PC-3 (cell line): ENCODE measurements around the gene YTHDC2. TPM values are rescaled to one million over a fixed set of nuclear protein-coding genes. Genes with fewer than 3 reads are reported as not detected.

Source experiments
- ATAC-seq: fragments of 200-7000 bp; cut with Tn5 transposase; 2 replicates; pipeline ENCODE4 v1.9.1; 2020; ENCODE audit warnings: mild to moderate bottlenecking, moderate library complexity
- BruUV-seq: library from RNA; stranded (reverse); fragments of 400-500 nt; replicated peaks from 2 replicates; lab custom pipeline; 2021; lab: Mats Ljungman, UMichigan
- CTCF ChIA-PET: fragments of 300-600 bp; sonication (Branson Sonifier 250); formaldehyde crosslinking; loops from one replicate; lab custom pipeline; 2022; ENCODE audit warnings: antibody characterized with exemption; lab: Charles Lee
- POLR2A ChIA-PET: fragments of 300-600 bp; sonication (Branson Sonifier 250); formaldehyde crosslinking; loops from one replicate; lab custom pipeline; 2022; ENCODE audit warnings: antibody characterized with exemption; ENCODE audit not compliant: unreplicated experiment; lab: Charles Lee
- DNase-seq: peaks from one replicate; pipeline ENCODE4 v3.0.0-alpha.2; 2015
- H2AFZ ChIP-seq: fragments of 300-600 bp; sonication (generic); 2 replicates; pipeline ENCODE4 v1.6.0; 2016; ENCODE audit warnings: antibody characterized with exemption, low read length
- H3F3A ChIP-seq: fragments of 300-600 bp; sonication (generic); one replicate; pipeline ENCODE4 v1.6.0; 2017; ENCODE audit warnings: antibody characterized with exemption, low read length, control low read depth, mild to moderate bottlenecking; ENCODE audit not compliant: unreplicated experiment
- H3K27ac ChIP-seq: fragments of 300-600 bp; sonication (generic); 2 replicates; pipeline ENCODE4 v1.5.1; 2016; ENCODE audit warnings: mild to moderate bottlenecking, low read length
- H3K27me3 ChIP-seq: fragments of 300-600 bp; sonication (generic); 2 replicates; pipeline ENCODE4 v1.6.1; 2016; ENCODE audit warnings: low read length, mixed read lengths
- H3K36me3 ChIP-seq: fragments of 300-600 bp; sonication (generic); 2 replicates; pipeline ENCODE4 v1.6.1; 2016; ENCODE audit warnings: low read depth, mixed run types, low read length, mixed read lengths
- H3K4me1 ChIP-seq: fragments of 300-600 bp; sonication (generic); 2 replicates; pipeline ENCODE4 v1.5.1; 2016; ENCODE audit warnings: low read length; ENCODE audit not compliant: insufficient read depth
- H3K4me2 ChIP-seq: fragments of 300-600 bp; sonication (generic); 2 replicates; pipeline ENCODE4 v1.6.0; 2016; ENCODE audit warnings: low read length
- H3K4me3 ChIP-seq: fragments of 300-600 bp; sonication (generic); 2 replicates; pipeline ENCODE4 v1.5.1; 2016; ENCODE audit warnings: mild to moderate bottlenecking, low read length, mixed read lengths
- H3K79me2 ChIP-seq: fragments of 300-600 bp; sonication (generic); 2 replicates; pipeline ENCODE4 v1.6.1; 2017; ENCODE audit warnings: low read length, mixed read lengths
- H3K9ac ChIP-seq: fragments of 300-600 bp; sonication (generic); 2 replicates; pipeline ENCODE4 v1.6.0; 2016; ENCODE audit warnings: mild to moderate bottlenecking, low read length
- H3K9me2 ChIP-seq: fragments of 300-600 bp; sonication (generic); replicated peaks from 2 replicates; pipeline ENCODE4 v1.6.1; 2016; ENCODE audit warnings: mixed run types, low read length, mixed read lengths
- H3K9me3 ChIP-seq: fragments of 300-600 bp; sonication (generic); 2 replicates; pipeline ENCODE4 v1.6.1; 2016; ENCODE audit warnings: low read length, mixed read lengths
- H4K20me1 ChIP-seq: fragments of 300-600 bp; sonication (generic); 2 replicates; pipeline ENCODE4 v1.6.1; 2016; ENCODE audit warnings: low read length, mixed read lengths
- EZH2 ChIP-seq: fragments of 300-600 bp; sonication (generic); IDR thresholded peaks from one replicate; pipeline ENCODE4 v1.6.1; 2017; ENCODE audit warnings: antibody characterized with exemption, mild to moderate bottlenecking, low read length; ENCODE audit not compliant: unreplicated experiment
- EZH2phosphoT487 ChIP-seq: fragments of 300-600 bp; sonication (generic); IDR thresholded peaks from 2 replicates; pipeline ENCODE4 v1.6.1; 2018; ENCODE audit warnings: mild to moderate bottlenecking, antibody characterized with exemption, low read length, borderline replicate concordance
- intact Hi-C: fragments of 100-400 bp; cut with micrococcal nuclease; formaldehyde crosslinking; loops from 2 replicates; pipeline ENCODE4 v1.9.0; 2023
- total RNA-seq: library from RNA; depleted of rRNA; stranded (reverse); fragments of >200 nt; gene quantifications from 2 replicates; pipeline ENCODE4 v1.2.3, GENCODE V29; 2014
- TF ChIP-seq, protein P1 (sequence below): fragments of 300-600 bp; sonication (generic); conservative IDR thresholded peaks from 2 replicates; pipeline ENCODE4 v1.5.1; 2017; ENCODE audit warnings: antibody characterized with exemption, low read depth, mild to moderate bottlenecking, low read length

YTHDC2 gene
- total RNA-seq, 1 experiment from 2014 or later, result 20.2 TPM

- no peaks in the 10 kb centered on the region for H3F3A ChIP-seq
- no TSS peak for BruUV-seq
- no peak for DNase-seq
- H4K20me1 ChIP-seq, result no peaks in the 10 kb centered on the region
- TF ChIP-seq EZH2phosphoT487 (no peak), EZH2 (no peak)
- TF ChIP-seq, protein P1, sequence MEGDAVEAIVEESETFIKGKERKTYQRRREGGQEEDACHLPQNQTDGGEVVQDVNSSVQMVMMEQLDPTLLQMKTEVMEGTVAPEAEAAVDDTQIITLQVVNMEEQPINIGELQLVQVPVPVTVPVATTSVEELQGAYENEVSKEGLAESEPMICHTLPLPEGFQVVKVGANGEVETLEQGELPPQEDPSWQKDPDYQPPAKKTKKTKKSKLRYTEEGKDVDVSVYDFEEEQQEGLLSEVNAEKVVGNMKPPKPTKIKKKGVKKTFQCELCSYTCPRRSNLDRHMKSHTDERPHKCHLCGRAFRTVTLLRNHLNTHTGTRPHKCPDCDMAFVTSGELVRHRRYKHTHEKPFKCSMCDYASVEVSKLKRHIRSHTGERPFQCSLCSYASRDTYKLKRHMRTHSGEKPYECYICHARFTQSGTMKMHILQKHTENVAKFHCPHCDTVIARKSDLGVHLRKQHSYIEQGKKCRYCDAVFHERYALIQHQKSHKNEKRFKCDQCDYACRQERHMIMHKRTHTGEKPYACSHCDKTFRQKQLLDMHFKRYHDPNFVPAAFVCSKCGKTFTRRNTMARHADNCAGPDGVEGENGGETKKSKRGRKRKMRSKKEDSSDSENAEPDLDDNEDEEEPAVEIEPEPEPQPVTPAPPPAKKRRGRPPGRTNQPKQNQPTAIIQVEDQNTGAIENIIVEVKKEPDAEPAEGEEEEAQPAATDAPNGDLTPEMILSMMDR, result no peak
- peak overlapping the region; percentile 89 for H3K9ac ChIP-seq
- intact Hi-C loops, result no loop called here
- CTCF ChIA-PET, result no interaction called here
- H3K4me2 ChIP-seq, result peak overlapping the region; percentile 97
- POLR2A ChIA-PET, result no interaction called here
- H2AFZ ChIP-seq, result peak overlapping the region; percentile 89
- no peaks in the 10 kb centered on the region for H3K9me3 ChIP-seq
- H3K4me3 ChIP-seq, result peak overlapping the region; percentile 81
- no peak overlapping the region for H3K27ac ChIP-seq
- peaks cover 35% of the 10 kb centered on the region for H3K79me2 ChIP-seq
- H3K4me1 ChIP-seq, result peaks cover 15% of the 10 kb centered on the region
- H3K36me3 ChIP-seq, result peaks cover 3% of the 10 kb centered on the region; the same call in 1 of the 2 replicates
- ATAC-seq, result no peak
- H3K9me2 ChIP-seq, result no peaks in the 10 kb centered on the region
- no peaks in the 10 kb centered on the region for H3K27me3 ChIP-seq
Measured at GRCh38 chr5:113514289-113514635, 768 bp downstream of the YTHDC2 start.

DNA sequence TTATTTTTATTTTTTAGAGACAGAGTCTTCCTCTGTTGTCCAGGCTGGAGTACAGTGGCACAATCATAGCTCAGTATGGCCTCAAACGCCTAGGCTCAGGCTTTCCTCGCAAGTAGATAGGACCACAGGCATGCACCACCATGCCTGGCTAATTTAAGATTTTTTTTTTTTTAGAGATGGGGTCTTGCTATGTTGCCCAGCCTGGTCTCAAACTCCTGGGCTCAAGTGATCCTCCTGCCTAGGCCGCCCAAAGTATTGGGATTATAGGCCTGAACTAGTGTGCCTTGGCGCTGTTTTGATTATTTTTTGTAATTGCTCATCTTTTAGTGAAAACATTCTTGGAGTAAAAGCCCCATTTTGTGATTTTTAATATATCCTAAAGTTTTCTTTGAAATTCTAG, 5.4 kb downstream of the YTHDC2 start:
- Histone ChIP-seq H3K79me2 (peaks cover 55% of the 10 kb centered on the region), H2AFZ (no peak overlapping the region), H3K9me2 (no peaks in the 10 kb centered on the region), H3K4me1 (peaks cover 11% of the 10 kb centered on the region), H3K36me3 (peaks cover 8% of the 10 kb centered on the region; the same call in 1 of the 2 replicates), H3K4me3 (no peak overlapping the region), H3K9me3 (no peaks in the 10 kb centered on the region), H3K9ac (no peak overlapping the region), H3K4me2 (no peak overlapping the region), H3F3A (no peaks in the 10 kb centered on the region), H4K20me1 (0 out of 2 replicates have a peak, but pooled peaks cover under 1% of the 10 kb centered on the region), H3K27ac (no peak overlapping the region), H3K27me3 (no peaks in the 10 kb centered on the region)
- no TSS peak for BruUV-seq
- DNase-seq (no peak), ATAC-seq (no peak)
- intact Hi-C loops, result no loop called here
- CTCF ChIA-PET, result no interaction called here
- POLR2A ChIA-PET, result no interaction called here
- TF ChIP-seq EZH2 (no peak), EZH2phosphoT487 (no peak)
- TF ChIP-seq, protein P1, result no peak

GRCh38 chr5:113519412-113519811, 5.9 kb downstream of the YTHDC2 start:
- Histone ChIP-seq H3K9me2 (no peaks in the 10 kb centered on the region), H3K4me2 (no peak overlapping the region), H4K20me1 (0 out of 2 replicates have a peak, but pooled peaks cover 6% of the 10 kb centered on the region), H3K27ac (no peak overlapping the region), H3K9ac (no peak overlapping the region), H3K36me3 (peaks cover 8% of the 10 kb centered on the region; the same call in 1 of the 2 replicates), H3K9me3 (no peaks in the 10 kb centered on the region), H2AFZ (no peak overlapping the region), H3K4me3 (no peak overlapping the region), H3K27me3 (no peaks in the 10 kb centered on the region), H3F3A (no peaks in the 10 kb centered on the region), H3K4me1 (peaks cover 11% of the 10 kb centered on the region), H3K79me2 (peaks cover 50% of the 10 kb centered on the region)
- ChIA-PET POLR2A (no interaction called here), CTCF (no interaction called here)
- TF ChIP-seq, protein P1, result no peak
- TF ChIP-seq EZH2, result no peak
- no peak for TF ChIP-seq EZH2phosphoT487
- ATAC-seq, result no peak
- no peak for DNase-seq
- BruUV-seq, result no TSS peak
- intact Hi-C loops, result no loop called here
